Stomach (tissue), 4 donors: ENCODE results near the gene MYD88.

ENCODE experiments used
- CTCF ChIP-seq, 7 experiments: fragments of 450-650 bp in 4 of 7; fragments of 200-600 bp in 3 of 7; sonication (generic) in 3 of 7; IDR thresholded peaks; one replicate each; pipeline ENCODE4 v1.5.1; 2016 to 2019; ENCODE audit warnings: antibody characterized with exemption in 7 of 7, control low read depth in 2 of 7, mild to moderate bottlenecking in 1 of 7
- POLR2AphosphoS5 ChIP-seq, 3 donors: sonication (generic); formaldehyde crosslinking; IDR thresholded peaks; one replicate each; pipeline ENCODE4 v1.6.1; 2016; ENCODE audit warnings: antibody characterized with exemption in 3 of 3

GRCh38 chr3:38107911-38108648, 30.4 kb upstream of the MYD88 start:
- no peak for TF ChIP-seq CTCF (IDR thresholded peaks at IDR 0.05)
- no peak for TF ChIP-seq POLR2AphosphoS5 (IDR thresholded peaks at IDR 0.05)
